DMS 273 (cell line): ENCODE data around the gene SMARCA2.
A peak's percentile ranks its signal among the peaks of the same experiment; 100 is the strongest.

ENCODE experiments used
- DNase-seq: peaks from one replicate; lab custom pipeline; 2025; ENCODE audit not compliant: unreplicated experiment; lab: John Stamatoyannopoulos, UW

SMARCA2 gene

DNA sequence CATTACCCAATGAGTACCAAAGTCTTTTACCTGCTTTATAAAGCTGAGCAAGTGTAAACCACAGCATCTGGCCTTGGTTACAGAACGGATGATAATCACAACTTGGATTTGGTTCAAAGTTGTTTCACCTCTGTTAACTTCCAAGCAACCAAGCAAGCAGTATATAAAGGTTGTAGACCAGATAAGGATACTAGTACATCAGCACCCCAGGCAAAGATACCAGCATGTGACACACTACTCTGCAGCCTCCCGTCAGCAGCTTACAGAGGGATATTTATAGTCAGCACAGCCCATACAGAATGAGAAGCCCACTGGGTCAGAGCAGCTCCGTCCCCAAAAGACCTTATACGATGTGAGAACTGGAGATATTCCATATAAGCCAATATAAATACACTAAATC is 193.3 kb downstream of the SMARCA2 start:
- no peak for DNase-seq

DNA sequence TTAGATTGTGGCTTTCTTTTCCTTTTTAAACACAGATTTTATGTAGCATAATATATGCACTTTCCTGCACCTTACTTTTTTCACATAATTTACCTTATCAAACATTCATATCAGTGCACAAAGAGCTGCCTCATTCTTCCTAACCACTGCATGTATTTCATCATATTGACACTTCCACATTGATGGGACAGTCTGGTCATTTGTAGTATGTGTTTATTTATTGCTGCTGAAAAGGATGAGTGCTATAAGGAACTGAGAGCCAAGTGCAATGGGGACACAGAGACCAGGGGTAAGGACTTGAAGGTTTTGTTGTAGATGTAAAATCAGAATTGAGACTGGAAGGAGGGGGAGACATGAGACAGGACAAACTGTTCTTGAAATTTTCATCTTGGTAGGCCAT is 193.8 kb downstream of the SMARCA2 start:
- DNase-seq: no peak

DNA sequence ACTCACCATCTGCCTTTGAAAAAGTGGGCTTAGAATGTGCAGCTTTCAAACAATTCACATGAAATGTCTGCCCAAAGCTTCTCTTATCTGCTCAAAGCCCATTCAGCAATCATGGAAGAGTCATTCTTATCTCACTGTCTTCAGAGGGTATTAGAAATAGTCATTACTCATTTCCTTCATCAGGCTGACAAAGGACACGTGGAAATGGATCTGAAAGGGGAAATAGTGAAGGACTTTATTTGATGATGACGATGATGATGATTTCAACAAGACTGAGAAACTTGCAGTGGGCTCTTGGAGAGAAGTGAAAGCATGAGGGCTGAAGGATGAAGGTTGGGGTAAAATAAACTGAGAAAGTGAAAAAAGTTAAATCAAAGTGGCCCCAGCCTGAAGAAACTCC is 194.3 kb downstream of the SMARCA2 start:
- DNase-seq: no peak

DNA sequence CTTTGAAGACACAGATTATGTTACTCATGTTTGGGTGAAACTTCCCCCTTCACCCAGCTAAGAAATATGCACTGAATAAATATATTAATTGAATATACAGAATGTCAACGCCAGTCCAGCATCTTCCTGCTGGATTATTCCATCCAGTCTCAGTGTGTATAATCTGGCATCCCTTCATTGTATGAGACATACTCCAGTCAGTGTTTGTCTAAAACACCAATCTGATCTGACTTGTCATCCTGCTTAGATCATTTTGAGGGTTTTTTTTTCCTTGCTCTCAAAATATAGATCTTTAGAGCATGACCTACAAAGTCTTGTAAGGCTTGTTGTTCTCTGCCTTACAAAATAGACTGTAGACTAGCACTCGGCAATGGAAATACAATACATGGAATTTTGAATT is 195.1 kb downstream of the SMARCA2 start:
- no peak for DNase-seq

DNA sequence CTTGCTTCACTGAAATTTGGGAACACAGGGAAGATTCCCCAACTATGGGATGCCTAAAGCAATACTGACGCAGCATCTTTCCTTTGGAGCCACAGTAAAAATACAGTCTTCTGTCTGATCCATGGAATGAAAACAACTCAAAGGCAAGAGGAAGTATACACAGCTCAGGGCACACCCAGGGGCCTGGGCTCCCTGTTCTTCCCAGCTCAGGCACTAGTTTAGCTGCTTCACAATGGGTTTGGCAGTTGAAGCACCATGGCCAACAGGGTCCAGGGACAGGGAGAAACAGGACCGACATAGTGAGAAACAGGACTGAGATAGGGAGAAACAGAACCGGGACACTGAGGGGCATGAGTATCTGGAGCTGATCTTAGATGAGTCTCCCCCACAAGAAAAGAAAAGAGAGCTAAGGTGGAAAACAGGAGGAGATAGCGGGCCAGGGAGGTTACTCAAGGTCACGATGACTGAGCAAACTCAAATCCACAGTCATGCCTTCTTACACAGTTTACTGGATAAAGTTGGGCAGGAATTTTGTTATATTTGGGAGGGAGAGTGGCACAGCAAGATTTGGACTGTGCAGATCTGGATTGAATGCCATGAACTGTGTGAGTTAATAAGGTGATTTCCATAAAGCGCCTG is 198.8 kb downstream of the SMARCA2 start:
- no peak for DNase-seq

DNA sequence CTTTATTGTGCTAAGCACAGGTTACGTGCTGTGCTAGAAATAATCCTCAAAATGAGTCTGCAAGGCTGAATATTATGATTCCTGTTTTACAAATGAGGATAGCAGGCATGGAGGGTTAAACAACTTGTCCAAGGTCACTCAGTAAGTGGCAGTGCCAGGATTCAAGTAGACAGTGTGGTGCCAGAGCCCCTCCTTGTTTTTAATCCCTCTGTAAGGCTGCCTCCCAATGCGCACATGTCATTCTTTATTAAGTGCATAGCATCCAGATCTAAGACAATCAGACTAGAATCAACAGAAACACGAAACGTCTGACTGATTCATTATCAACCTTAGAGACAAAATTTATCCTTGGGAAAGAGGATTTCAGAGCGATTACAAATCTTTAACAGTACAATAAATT is 199.6 kb downstream of the SMARCA2 start:
- no peak for DNase-seq

DNA sequence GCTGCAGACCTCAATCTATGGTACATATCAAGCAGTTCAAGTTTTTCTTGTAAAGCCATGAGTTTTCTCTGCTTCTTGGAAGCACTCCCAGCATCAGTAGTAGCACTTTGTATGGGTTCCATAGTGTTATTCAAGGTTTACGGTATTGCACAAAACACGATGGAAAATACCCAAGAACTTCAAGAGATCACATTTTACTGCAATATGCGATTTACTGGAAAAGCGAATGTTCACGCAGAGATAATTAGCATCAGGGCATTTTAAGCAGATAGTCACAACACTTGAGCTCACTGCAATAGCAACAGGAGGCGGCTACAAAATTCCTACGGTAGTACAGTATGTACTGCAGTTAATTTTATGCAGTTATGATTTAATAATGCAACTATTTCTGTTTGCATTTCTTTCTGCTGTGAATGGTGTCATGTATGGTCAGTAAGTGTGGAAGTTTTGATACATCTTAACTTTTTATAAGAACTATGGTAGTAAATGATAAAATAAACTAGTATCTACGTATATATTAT is 200.8 kb downstream of the SMARCA2 start:
- no peak for DNase-seq

DNA sequence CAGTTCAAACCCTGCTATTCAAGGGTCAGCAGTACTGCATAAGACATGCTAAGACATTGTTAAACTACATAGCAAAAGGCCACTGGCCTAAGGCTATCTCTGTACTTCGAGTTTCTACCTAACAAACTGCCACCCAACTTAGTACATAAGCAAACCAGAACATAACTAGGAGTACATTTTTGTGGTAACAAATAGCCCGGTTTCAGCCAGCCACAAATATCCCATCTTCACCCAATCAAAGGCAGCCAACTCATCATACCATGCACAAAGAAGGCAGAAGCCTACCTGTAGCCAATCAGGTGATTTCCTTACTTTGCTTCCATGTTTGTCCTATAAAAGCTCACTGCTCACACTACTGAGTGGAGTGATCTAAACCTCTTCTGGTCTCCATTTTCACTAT is 201.4 kb downstream of the SMARCA2 start:
- no peak for DNase-seq

DNA sequence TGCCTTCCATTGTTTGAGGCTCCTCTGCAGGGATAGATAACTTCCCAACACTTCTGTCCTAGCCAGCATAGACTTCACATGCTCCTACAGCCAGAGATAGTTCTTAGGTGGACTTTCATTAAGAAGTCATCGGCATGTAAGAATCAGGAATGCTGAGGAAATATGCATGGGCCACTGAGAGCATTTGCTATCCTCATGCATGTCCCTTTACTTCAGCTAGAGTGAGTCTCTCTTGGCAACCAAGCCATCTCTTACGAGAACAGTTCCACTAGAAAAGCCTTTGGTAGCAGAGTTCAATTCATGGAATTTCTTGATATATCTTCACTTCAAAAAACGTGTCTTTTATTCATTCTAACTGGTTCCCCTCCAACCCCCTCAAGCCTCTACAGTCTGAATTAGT is 202.4 kb downstream of the SMARCA2 start:
- DNase-seq: no peak

DNA sequence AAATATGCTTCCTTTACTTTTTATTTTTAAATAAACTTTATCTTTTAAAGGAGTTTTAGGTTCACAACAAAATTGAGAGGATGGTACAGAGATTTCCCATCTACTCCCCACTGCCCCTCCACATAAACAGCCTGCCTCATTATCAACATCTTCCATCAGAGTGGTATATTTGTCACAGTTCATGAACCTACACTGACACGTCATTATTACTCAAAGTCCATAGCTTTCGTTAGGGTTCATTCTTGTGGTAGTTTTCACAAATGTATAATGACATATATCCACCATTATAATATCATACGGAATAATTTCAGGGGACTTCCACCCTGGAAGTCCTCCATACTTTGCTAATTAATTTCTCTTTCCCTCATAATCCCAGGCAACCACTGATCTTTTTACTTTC is 204.9 kb downstream of the SMARCA2 start:
- no peak for DNase-seq

DNA sequence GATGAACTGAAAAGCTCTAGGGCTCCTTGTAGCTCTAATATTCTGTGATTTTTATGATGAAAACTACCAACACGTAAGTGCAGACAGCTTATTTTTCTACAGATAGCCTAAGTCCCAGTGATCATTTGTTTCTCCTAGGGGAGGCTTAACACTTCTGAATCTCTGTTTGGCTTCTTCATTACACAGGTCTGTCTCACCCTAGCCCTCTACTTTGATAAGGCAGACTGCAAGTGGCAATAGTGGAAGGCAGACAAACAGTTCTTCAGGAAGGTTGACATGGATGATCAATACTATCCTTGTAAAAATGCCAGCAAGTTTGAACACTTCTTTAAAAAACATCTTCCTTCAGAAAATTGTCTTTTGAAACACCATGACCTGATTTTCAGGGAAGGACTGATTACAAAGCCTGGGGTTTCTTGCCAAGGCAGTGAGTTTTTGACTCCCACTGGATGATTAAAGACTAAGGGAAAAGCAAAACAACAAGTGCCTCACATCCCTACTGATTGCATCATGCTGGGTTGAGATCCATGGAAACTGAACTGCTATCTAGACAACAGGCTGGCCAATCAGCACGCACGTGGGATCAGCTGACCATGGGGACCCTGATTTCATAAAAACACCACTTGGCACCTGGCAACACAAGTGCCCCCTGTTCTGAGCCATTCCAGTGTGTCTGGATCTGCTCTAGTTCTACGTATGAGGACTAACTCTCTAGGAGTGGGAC is 212.2 kb downstream of the SMARCA2 start:
- DNase-seq: peak; percentile 27

DNA sequence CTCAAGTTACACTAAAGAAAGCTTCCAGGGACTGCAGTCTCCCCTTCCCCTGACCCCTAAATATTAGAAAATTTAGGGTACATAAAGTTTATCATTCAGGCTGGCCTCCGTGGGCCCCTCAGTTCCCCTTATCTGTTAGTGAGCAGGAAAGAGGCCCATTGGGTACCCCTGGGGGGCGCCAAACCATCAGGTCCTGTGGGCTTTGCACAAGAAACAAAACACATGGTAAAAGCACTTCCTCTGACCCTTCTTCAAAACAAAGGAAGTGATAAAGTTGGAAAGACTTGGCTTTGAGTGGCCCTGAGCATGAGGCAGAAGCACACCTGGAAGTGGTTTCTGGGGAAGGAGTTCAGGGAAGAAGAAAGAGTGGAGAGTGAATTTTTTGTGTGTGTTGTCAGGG is 213.0 kb downstream of the SMARCA2 start:
- peak; percentile 68 for DNase-seq

DNA sequence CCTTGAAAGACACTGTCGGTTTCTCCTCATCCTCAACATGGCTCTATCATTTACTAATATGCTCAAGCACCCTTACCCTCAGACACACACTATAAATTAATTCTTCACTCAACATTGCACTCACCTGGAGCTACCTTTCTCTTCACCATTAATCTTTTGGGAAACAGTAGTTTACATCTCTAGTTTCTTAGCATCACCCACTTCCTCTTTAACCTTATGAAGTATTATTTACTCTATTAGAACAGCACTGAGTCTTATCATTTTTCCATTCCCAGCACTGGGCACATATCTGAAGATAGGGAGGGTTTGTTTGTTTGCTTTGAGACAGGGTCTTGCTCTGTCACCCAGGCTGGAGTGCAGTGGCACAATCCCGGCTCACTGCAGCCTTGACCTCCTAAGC is 213.5 kb downstream of the SMARCA2 start:
- no peak for DNase-seq

DNA sequence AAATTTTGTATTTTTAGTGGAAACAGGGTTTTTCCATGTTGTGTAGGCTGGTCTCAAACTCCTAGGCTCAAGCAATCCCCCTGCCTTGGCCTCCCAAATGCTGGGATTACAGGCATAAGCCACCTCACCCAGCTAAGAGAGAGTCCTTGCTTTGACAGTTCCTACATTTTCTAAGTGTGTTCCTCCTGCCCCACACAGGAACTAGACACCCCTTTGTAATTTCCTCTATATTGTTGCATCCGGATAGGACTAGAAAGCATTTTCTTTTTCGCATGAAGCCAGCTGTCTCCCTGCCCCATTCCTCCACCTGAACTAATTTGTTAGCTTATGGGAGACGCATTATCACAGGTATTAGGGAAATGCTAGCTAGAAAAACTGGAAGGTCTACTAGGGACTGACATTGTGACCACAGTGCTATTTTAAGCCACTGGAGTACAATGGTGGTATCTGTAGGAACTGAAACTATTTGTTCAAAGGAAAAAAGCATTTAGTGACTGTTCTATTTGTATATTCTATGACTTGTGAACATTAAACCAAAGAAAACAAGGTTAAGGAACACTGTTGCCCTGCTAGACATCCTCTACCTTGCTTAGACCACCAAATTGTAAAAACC is 214.1 kb downstream of the SMARCA2 start:
- DNase-seq: no peak

DNA sequence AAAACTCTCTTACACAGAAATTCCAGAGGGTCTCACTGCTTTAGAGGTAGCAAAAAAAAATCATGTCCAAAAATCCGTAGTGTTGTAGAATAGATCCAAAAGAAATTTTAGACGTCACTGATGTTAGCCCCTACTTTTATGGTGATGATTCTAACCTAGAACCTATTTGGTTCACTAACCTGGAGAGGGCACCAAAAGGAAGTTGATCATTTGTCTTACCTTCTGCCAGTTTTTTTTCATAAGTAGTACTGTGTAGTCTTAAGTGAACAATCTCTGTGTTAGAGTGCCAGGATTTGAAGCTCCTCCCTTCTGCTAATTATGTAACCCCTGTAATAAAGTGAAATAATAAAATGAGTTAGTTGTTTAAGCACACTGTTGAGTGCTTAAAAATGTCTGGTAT is 215.2 kb downstream of the SMARCA2 start:
- peak; percentile 46 for DNase-seq

DNA sequence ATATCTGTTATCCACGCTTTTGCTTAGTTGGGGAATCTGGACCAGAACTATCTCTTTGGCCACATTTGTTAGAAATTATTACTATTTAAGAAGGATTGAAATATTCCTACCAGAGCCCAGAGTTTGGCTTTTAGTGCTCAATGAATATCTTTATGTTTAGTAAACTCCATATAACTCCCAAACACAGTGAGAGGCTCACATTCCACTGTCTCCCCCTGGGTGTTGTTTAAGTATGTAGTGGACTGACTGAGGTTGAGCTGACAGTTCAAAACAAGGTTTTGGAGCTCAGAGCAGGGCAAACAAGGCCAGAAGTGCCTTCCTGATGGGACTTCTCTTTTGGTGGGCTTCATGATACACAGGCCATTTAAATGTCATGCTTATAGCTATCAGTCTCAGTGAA is 216.0 kb downstream of the SMARCA2 start:
- DNase-seq: no peak

DNA sequence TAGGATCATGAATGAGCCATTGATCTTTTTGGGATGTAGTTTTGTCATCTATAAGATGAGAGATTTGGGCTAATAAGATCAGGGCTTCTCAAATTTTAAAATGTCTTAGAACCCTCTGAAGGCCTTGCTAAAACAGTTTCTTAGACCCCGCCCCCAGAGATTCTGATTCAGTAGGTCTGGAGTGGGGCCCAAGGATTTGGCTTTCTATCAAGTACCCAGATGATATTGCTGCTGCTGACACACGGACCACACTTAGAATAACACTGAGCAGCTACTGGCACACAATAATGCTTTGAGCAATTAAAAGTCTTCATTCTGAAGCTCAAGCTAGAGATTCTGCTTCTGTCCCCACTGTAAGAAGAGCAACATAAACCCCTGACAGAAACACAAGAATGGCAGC is 216.7 kb downstream of the SMARCA2 start:
- no peak for DNase-seq

DNA sequence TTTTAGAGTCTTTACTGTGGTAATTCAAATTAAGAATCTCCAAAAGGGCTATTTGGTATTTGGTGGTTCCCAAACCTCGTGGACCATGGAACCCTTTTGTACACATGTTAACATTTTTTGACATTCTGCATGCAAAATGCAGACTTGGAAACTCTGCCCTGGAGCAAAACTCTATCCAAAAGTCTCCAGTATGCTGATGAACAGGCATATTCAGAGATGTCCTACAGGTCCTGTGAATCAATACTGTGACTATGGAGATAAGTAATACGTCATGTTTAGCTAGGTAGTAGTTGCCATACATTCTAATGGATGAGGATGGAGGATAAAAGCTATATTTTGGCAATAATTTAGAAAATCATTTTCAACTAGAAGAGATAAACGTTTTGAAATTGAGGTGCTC is 218.1 kb downstream of the SMARCA2 start:
- no peak for DNase-seq

DNA sequence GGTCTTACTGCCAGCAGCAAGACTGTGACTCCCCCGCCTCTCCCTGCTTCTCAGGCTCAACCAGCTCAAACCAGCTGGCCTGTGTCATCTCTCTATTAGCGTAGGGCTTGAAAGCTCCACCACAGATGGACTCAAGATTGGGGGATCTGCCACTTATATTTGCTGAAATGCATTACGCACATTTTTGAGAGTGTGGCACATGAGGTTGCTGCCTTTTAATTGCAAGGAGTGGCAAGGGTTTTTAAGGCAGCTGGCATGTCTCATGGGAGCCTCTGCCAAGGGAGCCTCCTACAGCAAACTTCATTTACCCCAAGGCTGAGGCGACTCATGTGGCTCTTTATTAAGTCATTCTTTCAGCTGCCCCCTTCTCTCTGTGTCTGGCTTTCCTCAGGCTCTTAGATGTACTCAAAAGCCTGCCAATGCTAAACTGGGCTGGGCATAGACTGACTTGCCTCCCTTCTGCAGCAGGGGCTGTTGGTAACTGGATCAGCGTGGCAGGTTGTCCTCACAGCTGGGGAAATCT is 219.3 kb downstream of the SMARCA2 start:
- DNase-seq: peak; percentile 88

DNA sequence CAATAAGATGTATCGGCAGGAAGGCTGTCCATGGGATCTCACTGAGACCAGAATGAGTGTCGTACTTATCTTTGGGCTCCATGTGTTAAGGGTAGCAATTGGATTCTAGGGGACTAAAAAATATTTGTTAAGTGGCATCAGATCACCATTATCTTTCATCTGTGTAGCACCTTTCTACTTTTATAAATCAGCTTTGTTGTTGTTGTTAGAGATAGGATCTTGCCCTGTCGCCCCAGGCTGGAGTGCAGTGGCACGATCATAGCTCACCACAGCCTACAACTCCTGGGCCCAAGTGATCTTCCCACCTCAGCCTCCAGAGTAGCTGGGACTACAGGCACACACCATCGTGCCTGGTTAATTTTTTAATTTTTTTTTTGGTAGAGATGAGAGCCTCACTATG is 220.5 kb downstream of the SMARCA2 start:
- no peak for DNase-seq

DNA sequence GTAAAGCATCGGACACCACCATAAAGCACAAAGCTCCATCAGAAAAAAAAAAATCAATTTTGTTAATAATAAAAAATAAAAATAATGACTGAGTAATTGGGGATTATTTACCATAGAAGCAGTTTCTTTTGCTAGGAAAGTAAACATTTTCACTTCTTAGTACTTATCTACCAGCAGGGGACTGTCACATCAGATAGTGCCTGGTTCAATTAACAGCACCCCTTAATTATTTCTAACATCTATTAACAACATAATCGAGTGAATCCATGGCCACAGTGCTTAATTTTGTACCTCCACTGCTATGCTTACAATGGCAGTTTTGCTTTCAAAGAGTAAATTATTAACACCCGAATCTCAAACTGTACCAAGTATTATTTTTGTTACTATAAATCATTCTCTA is 221.7 kb downstream of the SMARCA2 start:
- DNase-seq: no peak

DNA sequence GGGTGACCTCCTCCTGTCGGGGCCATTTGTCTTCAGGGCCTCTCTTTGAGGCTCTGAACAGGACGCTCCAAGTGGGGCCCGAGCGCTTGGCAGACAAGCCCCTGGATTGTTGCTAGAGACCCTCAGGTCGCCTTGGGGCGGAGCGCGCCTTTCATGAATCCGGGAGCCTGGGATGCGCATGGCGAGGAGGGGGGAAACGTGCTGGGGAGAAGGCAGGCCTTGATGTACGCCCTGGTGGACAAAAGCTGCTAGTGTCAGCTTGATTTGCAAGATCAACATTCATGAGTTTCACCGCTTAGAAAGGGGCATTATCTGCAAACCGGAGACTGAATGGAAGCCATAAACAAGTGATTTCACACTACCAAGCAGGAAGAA is 226.3 kb downstream of the SMARCA2 start:
- peak; percentile 74 for DNase-seq
